Measurements from ENCODE around the gene GRIN2A.

The GRIN2A gene

DNA sequence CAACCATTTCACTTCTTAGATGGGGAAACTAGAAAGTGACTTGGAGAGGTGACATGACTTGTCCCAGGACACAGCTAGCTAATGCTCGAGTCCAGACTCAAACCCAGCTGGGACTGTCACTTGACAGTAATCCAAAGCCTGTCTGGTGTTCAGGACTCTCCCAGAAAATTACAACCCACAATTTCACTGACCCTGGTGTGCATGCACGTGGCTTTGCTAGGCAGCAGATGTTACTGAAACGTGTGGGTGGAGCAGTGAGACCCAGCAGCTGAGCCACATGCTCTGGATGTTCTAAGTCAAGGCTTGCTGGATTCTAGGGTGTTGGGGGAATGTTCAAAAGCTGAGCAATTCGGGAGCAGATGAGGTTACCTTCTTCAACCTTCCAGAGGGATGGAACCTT, 364.6 kb downstream of the GRIN2A start:
- no peak for DNase-seq (ENCODE audit: low spot score)

GRCh38 chr16:9816644-9817043, 365.6 kb downstream of the GRIN2A start:
- no peak for DNase-seq (ENCODE audit: low spot score)

GRCh38 chr16:9813665-9814064, 368.6 kb downstream of the GRIN2A start:
- no peak for DNase-seq (ENCODE audit: low spot score)

- no peak for DNase-seq (ENCODE audit: low spot score)
These were observed 374.0 kb downstream of the GRIN2A start for GRCh38 chr16:9808210-9808609.

DNA sequence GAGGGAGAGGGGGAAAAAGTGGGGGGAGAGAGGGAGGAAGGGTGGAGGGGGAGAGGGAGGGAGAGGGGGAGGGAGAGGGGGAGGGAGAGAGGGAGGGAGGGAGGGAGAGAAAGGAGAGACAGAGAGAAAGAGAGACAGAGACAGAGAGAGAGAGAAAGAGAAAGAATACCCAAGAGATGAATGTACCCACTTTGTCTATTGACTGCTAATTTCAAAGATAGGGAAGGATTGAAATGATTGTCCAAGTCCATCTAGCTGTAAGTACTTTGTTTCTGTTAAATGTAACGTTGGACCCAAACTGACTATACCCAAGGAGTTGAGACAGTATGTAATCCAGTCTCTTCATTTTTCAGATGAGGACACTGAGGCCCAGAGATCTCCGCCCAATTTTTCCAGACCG, 374.9 kb downstream of the GRIN2A start:
- no peak for DNase-seq (ENCODE audit: low spot score)

GRCh38 chr16:9805109-9805508, 377.1 kb downstream of the GRIN2A start:
- DNase-seq (ENCODE audit: low spot score), result no peak

GRCh38 chr16:9802160-9802559, 380.1 kb downstream of the GRIN2A start:
- no peak for DNase-seq (ENCODE audit: low spot score)

DNA sequence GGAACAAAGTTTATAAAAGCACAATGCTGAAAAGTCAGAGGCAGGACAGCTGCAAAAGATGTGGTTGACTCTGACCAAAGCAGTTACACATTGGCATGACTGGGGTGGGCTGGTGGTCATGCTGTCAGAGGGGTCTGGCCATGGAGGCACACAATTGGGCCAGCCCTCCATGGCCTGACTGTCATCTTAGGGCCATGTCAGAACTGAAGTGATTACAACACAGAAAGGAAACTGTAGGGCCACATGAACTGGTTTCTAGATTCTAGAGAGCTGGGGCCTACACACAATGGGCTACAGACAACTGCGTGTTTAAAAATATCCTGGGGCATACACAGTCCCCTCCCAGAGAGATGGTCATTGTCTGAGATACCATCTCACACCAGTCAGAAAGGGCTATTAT, 380.6 kb downstream of the GRIN2A start:
- DNase-seq (ENCODE audit: low spot score), result no peak

DNA sequence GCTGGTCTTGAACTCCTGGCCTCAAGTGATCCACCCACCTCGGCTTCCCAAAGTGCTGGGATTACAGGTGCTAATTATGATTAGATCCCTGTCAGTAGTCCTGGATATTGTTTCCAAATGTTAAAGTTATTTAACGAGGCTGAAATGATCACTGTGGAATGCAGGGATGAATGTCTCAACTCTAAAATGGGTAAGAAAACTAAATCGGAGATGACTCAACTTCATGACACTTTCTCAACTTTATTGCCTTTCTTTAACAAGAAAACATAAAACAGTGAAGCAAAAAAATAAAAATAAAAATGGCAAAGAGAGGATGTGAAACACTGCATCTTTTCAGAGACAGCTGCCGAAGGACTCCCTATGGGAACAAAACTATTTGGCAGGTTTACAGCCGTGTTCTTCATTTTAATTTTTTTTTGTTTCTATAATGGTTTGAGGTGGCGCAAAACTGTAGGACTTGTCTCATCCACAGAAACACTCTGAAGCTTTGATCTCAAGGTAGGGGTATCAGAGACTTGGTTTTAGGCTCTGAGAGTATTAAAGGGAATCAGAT, 382.0 kb downstream of the GRIN2A start:
- DNase-seq (ENCODE audit: low spot score), result no peak

GRCh38 chr16:9798952-9799580, 383.2 kb downstream of the GRIN2A start:
- DNase-seq (ENCODE audit: low spot score), result no peak

- no peak for DNase-seq (ENCODE audit: low spot score)
These were observed 383.8 kb downstream of the GRIN2A start for GRCh38 chr16:9798474-9798873.

- DNase-seq (ENCODE audit: low spot score), result no peak
These were observed 384.9 kb downstream of the GRIN2A start for GRCh38 chr16:9797306-9797705.

GRCh38 chr16:9793623-9794022, 388.6 kb downstream of the GRIN2A start:
- DNase-seq (ENCODE audit: low spot score), result no peak

GRCh38 chr16:9791556-9791955, 390.7 kb downstream of the GRIN2A start:
- no peak for DNase-seq (ENCODE audit: low spot score)

DNA sequence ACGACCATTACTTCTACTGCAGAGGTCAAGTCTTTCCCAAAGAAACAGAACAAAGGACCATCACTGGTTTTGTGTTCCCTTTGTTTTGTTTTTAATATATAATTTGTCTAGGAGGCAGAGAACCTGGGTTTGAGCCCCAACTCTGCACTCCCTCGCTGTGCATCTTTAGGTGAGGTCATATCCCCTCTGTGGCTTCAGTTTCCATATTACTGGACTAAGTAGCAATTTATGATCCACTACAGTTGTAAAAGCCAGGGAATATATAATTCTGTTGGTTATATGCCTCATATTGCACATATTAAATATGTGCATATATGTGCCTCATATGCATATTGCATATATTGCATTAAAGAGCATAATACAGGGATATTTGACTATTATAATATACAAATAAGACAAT, 392.0 kb downstream of the GRIN2A start:
- DNase-seq (ENCODE audit: low spot score), result no peak

DNA sequence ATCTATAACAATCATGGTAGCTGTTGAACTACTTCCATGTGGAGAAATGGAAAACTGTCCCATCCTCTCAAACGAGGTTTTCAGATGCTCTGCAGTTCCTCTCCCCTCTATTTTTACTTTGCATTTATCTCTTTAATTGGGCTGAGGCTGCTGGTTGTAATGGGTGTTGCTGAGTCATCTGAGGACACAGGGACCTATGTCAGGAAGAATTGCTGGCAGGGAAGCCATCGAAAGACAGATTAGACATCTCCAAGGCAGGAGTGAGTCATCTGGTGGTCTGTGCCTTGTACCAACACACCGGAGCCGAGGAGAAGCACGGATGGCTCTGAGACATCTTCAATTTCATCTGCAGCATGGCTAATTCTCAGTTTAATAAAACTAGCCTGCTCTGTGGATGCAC, 394.5 kb downstream of the GRIN2A start:
- DNase-seq (ENCODE audit: low spot score), result no peak

DNA sequence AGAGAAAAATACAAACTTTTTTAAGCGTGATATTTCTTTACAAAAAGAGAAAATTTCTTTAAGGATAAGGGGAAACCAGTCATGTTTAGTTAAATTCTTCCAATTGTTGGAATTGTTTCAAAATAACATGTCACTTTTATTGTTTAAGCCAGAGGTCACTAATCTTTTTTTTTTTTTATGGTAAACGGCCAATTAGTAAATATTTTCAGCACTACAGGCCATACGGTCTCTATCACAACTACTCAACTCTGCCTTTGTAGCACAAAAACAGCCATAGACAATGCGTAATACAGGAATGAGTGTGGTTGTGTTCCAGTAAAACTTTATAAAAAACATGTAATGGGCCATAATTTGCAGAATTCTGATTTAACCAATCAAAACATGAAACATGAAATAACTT, 401.4 kb downstream of the GRIN2A start:
- DNase-seq (ENCODE audit: low spot score), result no peak

GRCh38 chr16:9778849-9779248, 403.4 kb downstream of the GRIN2A start:
- DNase-seq (ENCODE audit: low spot score), result no peak

DNA sequence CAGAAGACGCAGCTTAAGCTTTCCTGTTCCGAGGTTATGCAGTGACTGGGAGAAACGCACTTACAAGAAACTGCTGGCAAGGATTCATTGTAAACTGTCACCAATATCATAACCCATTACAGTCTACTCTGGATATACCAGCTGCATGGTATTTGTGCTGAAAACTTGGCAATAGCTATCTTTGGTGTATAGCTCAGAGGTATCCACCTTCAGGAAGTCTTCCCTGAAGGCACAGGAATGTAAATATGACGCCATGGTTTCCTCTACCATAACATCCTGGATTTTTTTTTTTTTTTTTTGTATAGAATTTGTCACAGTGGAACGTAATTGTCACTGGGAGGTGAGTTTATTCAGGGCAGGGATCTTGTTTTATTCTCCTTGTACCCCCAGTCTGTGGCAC, 406.2 kb downstream of the GRIN2A start:
- no peak for DNase-seq (ENCODE audit: low spot score)

GRCh38 chr16:9773289-9773688, 408.9 kb downstream of the GRIN2A start:
- no peak for DNase-seq (ENCODE audit: low spot score)

GRCh38 chr16:9772526-9773225, 409.6 kb downstream of the GRIN2A start:
- DNase-seq (ENCODE audit: low spot score), result no peak

DNA sequence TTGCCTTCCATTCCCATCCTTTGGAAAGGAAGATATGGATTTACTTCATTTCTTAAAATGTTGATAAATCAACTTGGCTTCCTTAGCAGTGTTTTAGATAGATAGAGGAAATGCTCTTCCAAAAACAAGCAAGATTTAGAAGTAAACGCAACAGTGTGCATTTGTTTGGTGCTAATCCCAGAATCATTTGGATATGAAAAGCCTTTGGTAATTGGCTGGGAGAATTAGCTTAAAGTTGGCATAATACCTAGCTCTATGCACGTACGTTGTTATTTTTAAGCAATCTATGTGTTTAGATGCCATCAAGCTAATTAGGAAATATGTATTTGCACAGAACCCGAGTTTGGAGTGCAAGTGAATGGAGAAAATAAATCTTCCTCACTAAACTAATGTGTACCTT, 415.3 kb downstream of the GRIN2A start:
- no peak for DNase-seq (ENCODE audit: low spot score)

GRCh38 chr16:9763505-9763904, 418.7 kb downstream of the GRIN2A start:
- no peak for DNase-seq (ENCODE audit: low spot score)

- DNase-seq (ENCODE audit: low spot score), result no peak
These were observed 420.4 kb downstream of the GRIN2A start for GRCh38 chr16:9761870-9762269.
